Measurements from ENCODE around the gene EHD1.

EHD1 gene

DNA sequence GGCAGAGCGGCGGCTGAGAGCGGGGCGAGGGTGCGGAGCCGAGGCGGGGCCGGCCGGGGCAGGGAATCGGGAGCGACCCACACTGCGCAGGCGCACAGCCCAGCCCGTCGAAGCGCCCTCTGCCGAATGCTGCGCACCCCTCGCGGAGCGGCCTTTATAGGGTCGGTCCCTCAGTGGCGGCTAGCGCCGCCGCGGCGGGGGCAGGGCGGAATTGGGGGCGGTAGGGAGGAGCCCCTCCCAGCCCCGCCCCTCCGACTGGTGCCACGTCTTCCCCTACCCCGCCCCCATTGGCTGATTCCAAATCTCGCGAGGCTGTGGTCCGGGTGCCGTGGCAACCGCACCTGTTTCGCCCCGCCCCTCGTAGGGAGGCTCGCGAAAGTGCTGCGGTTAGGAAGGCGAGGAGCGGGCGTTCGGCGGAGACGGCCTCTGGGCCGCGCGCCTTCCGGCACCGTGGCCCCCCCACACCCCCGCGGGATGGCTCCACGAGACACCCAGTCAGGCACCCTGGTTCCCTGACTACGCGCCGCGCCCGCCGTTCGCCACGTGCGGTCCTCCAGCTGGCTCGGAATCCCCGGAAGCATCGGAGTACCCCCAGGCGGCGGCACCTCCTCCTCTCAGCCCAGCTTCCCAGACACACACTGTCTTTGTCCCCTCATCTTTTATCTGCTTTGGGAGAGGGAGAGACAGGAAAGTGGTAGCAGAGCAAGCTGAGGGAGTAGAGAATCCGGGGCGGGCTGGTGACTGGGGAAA, at the start of gene EHD1:
Gene EHD1 (minus strand): TSS at position 128 of the 750 bp plus-strand sequence. CDS start 157 bp downstream, outside the sequence.
- peak within 1 kb of the TSS; percentile 81 for H3K4me3 ChIP-seq (ENCODE audit: low read length)
- no peak for TF ChIP-seq ZNF274 (IDR thresholded peaks at IDR 0.05; ENCODE audit: low read depth, low read length)

DNA sequence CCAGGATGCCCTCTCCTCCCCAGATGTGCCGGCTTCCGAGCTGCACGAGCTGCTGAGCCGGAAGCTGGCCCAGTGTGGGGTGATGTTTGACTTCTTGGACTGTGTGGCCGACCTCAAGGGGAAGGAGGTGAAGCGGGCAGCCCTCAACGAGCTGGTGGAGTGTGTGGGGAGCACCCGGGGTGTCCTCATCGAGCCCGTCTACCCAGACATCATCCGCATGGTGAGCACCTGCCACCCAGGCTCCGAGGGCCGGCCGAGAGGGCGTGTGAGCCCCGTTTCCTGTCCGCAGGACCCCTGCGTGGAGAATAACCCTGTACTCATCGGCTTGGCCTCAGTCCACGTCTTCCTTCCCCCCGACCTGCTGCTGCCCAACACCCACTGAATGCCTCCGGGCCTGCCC, 48.3 kb upstream of the EHD1 start:
- no peak overlapping the region for H3K4me3 ChIP-seq (ENCODE audit: low read length)
- no peak for TF ChIP-seq ZNF274 (IDR thresholded peaks at IDR 0.05; ENCODE audit: low read depth, low read length)

DNA sequence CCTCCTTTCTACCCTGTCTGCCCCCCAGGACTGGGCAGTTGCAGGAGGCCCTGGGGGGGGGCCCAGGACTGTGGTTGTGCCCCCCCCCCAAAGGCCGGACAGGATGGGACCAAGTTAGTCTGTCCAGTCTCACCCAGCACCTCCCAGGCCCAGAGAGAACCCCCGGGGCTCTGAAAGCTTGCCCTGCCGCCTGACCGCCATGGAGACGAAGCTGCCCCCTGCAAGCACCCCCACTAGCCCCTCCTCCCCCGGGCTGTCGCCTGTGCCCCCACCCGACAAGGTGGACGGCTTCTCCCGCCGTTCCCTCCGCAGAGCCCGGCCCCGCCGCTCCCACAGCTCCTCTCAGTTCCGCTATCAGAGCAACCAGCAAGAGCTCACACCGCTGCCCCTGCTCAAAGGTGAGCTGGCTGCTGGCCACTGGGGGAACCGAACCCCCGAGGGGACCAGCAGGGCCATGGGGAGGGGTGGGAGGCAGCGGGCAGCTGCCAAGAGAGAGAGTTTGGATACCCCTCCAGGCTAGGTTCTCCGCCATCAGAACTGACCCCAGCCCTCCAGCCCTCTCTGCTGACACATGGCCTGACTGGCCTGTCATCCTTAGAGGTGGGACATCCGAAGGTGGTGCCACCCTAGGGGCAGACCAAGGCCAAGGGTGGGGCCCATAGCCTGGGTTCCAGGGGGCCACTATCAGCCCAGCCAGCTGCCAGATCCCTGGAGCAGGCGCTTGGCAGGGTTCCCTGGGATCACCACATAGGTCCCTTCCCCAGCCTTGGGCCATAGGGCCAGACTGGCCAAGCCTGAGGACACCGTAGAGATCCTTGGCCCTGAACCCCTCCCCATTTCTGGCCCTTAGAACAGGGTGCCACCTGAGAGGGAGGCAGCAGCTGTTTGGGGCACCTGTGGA, 47.4 kb upstream of the EHD1 start:
- no peak overlapping the region for H3K4me3 ChIP-seq (ENCODE audit: low read length)
- no peak for TF ChIP-seq ZNF274 (IDR thresholded peaks at IDR 0.05; ENCODE audit: low read depth, low read length)

DNA sequence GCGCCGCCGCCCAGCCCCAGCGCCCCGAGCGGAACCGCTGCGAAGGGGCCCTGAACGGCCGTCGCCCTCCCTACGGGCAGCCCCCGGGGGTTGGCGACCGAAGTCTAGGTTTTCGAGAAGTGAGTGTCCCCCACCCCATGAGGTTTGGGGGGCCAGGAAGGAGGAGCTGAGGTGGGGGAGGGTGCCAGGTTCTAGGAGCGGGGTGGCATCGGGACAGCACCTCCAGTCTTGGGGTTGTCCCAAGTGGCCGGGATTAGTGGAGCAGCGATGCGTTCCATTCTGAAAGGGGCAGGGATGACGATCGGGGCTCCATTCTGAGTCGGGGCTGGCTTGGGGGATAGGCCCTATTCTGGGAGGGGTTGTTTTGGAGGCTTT, 46.5 kb upstream of the EHD1 start:
- no peak for TF ChIP-seq ZNF274 (IDR thresholded peaks at IDR 0.05; ENCODE audit: low read depth, low read length)
- peak overlapping the region; percentile 66; the same call in 1 of the 2 replicates for H3K4me3 ChIP-seq (ENCODE audit: low read length)

DNA sequence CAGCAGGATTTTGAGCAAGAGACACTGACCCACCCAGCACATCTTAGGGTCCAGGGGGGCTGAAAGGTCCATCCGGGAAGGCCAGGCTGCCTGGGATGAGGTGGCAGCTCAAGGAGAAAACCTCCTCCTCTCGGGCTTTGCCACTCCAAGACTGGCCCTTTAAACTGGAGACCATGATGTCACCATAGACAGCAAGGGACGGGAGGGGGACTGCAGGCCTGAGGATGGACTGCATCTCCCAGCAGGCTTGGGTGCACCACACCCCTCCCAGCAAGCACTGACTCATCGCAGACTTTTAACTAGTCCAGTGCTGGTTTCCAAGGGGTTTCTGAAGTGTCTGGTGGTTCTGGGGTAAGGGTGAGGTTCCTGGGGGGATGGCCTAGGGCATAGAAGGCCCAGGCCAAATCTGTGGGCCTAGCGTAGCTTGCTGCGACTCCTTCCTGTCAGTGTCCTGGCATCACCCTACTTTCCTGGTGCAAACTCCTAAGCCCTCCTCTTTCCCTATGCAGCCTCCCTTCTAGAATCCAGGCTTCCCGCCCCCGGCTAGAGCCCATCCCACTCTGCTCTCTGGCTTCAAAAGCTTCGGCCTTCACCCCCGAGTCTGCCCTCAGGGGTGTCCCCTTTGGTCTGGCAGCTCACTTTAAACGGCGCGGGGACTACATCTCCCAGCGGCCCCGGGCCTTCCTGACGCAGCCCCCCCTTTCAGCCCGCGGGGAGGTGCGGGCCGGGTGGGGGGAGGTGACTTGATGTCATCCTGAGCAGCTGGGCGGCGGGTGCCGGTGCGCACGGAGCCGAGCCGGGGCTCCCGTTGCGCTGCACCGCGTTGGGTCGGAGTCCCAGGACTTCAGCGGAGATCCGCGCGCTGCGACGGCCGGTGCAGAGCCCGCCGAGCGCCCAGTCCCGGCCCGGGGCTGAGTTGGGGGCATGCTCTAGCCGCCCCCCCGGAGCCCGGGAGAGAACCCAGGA, 45.8 kb upstream of the EHD1 start, which contains the start of gene PPP2R5B:
Gene PPP2R5B (plus strand): TSS at position 746 of the 966 bp plus-strand sequence. CDS start 1,046 bp downstream, outside the sequence.
- no peak for TF ChIP-seq ZNF274 (IDR thresholded peaks at IDR 0.05; ENCODE audit: low read depth, low read length)
- peak within 1 kb of the TSS; percentile 66; the same call in 1 of the 2 replicates for H3K4me3 ChIP-seq (ENCODE audit: low read length)

DNA sequence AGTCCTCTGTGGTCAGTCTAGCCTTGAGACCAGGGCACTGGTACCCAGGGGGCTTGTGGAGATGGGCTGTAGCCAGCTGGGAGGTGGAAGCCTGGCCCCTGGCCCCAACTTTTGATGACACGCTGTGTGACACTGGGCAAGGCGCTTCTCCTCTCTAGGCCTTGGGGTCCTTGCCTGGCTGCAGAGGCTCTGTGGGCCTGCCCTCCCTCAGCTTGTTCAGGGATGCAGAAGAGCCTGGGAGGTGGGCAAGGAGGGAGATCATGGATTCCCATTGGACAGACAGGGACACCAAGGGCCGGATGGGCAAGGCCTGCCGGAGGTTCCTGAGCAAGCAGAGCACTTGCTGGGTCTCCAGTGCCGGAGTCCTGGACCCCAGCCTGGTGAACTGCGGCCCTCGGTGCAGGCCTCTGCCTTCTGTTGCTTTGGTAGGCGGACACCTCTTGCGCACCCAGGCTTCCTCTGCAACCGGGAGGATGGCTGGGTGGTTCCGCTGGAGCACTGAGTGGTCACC, 44.8 kb upstream of the EHD1 start:
- TF ChIP-seq ZNF274 (IDR thresholded peaks at IDR 0.05; ENCODE audit: low read depth, low read length): no peak
- no peak overlapping the region for H3K4me3 ChIP-seq (ENCODE audit: low read length)

DNA sequence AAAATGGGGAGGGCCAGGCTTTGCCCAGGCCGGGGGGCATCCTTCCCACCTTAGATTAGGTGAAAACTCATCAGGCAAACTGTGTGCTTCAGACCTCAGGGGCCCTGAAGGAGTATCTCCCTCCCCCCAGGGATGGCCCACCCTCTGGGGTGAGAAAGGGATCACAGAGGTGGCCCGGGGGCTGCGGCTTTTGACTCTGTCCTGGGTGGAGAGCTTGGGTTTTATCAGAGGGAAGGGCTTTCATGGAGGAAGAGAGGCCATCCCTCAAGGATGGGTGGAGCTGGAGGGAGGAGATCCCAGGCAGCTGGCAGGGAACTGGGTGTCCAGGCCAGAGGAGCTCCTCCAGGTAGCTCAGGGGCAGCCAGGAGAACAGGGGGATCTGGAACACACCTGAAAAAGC, 43.0 kb upstream of the EHD1 start:
- no peak for TF ChIP-seq ZNF274 (IDR thresholded peaks at IDR 0.05; ENCODE audit: low read depth, low read length)
- H3K4me3 ChIP-seq (ENCODE audit: low read length): no peak overlapping the region

DNA sequence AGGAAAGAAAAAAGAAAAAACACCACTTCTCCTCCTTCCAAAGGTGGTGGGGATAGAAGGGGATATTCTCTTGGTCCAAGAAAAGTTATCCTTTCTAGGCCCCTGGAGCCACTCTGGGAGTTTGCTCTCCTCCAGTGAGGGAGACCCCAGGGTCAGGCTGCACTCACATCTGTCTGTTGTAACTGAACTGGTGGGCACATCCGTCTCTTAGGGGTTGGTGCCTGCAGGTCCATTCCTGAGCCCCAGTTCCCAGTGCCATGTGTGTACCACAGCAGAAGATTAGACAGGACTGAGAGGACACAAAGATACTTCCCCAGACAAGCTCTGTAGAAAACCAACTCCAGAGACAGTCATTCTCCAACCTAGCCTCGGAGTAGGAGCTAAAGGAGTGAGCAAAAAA, 41.7 kb upstream of the EHD1 start:
- TF ChIP-seq ZNF274 (IDR thresholded peaks at IDR 0.05; ENCODE audit: low read depth, low read length): no peak
- no peak overlapping the region for H3K4me3 ChIP-seq (ENCODE audit: low read length)

DNA sequence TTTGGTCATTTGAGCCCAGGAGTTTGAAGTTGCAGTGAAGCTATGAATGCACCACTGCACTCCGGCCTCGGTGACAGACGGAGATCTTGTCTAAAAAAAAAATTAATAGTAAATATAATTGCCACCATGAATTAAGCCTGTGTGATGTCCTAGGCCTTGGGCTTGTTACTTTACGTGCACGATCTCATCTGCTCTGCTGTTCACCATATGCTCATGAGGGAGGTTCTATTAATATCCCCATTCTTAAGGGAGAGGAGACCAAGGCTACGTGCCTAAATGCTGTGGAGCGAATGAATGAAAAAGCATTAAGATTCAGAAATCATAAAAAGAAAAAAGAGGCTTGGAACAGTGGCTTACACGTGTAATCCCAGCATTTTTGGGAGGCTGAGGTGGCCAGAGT, 41.2 kb upstream of the EHD1 start:
- H3K4me3 ChIP-seq (ENCODE audit: low read length): no peak overlapping the region
- no peak for TF ChIP-seq ZNF274 (IDR thresholded peaks at IDR 0.05; ENCODE audit: low read depth, low read length)

DNA sequence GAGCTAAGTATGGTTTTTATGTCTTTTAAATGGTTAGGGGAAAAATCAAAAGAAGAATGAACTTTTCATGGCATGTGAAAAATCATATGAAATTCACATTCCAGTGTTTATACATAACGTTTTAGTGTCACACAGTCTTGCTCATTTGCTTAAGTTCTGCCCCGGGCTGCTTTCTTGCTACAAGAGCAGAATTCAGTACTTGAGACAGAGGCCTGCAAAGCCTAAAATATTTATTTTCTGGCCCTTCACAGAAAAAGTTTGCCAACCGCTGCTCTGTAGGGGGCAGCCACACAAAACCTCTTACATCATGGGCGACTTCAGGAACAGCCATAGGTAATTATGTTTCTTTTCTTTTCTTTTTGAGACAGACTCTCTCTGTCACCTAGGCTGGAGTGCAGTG, 39.6 kb upstream of the EHD1 start:
- peak overlapping the region; percentile 84; the same call in 1 of the 2 replicates for H3K4me3 ChIP-seq (ENCODE audit: low read length)
- no peak for TF ChIP-seq ZNF274 (IDR thresholded peaks at IDR 0.05; ENCODE audit: low read depth, low read length)

DNA sequence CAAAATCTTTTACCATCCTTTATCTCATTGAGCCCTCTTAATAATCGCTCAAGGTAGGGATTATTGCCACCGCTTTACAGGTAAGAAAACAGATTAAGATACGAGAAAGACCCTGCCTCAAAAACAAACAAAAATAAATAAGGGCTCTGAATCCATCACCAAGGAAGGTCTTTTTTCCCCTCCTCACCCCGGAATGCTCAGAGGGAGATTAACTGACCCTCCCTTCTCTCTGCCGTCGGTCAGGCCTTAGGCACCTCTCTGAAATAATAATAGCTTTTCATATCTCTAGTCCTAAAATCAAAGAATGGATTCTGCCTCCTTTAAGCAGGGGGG, 39.2 kb upstream of the EHD1 start:
- peak overlapping the region; percentile 84 for H3K4me3 ChIP-seq (ENCODE audit: low read length)
- TF ChIP-seq ZNF274 (IDR thresholded peaks at IDR 0.05; ENCODE audit: low read depth, low read length): no peak

DNA sequence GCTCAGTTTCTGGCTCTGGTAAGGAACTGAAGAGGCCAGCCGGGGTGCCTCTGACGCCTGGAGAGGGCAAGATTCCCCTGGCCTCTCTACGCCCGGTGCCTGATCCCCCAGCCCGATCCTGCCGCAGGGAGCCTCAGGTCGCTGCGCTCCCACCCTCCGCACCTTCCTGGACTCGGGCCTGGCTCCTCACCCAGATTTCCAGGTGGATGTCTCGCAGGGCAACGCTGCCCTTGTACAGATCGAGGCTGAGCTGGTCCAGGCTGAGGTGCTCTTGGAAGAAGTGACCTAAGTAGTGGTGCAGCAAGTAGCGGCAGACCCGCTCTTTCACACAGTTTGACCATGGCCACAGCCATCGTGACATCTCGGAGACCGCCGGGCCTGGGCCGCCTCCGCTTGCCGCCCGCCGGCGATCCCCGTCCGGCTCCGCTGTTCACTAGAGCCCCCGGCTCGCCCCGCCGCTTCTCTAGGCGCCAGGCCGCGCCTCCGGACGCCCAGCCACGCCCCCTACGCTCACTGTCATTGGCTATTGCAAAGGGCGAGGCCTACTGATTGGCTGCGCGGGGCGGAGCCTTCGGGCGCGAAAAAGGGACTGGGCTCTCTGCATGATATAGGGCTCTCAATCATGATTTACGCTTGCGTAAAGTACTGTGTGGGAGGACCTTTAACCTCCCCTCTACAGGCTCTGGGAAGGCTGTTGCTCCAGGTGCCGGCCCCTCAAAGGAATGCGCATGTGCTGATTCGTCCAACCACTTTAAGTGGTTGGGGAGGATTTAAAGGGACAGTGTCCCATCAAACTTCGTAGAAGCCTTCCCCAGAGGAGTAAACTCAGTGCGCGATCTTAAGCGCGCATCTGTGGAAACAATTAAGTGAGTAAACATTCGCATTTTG, 38.6 kb upstream of the EHD1 start, which contains the start of gene ATG2A:
Gene ATG2A (minus strand): TSS at position 435 of the 888 bp plus-strand sequence. CDS start 74 bp downstream, at position 361.
- no peak for TF ChIP-seq ZNF274 (IDR thresholded peaks at IDR 0.05; ENCODE audit: low read depth, low read length)
- peak within 1 kb of the TSS; percentile 84 for H3K4me3 ChIP-seq (ENCODE audit: low read length)
